Prostate gland (tissue), 2 donors: ENCODE results near the gene DPY30.

Experiments used
- CTCF ChIP-seq, 4 experiments: fragments of 200-600 bp in 2 of 4; fragments of 450-650 bp in 2 of 4; sonication (generic) in 2 of 4; IDR thresholded peaks; 1 replicate in 3 of 4; 2 replicates in 1 of 4; pipeline ENCODE4 v1.5.1; 2016 to 2019; ENCODE audit warnings: antibody characterized with exemption in 4 of 4, mild to moderate bottlenecking in 2 of 4, moderate library complexity in 2 of 4
- POLR2A ChIP-seq: fragments of 450-650 bp; IDR thresholded peaks from one replicate; pipeline ENCODE4 v1.6.1; 2016; ENCODE audit warnings: antibody characterized with exemption, mild to moderate bottlenecking
- POLR2AphosphoS5 ChIP-seq: sonication (generic); formaldehyde crosslinking; IDR thresholded peaks from one replicate; pipeline ENCODE4 v1.6.1; 2017; ENCODE audit warnings: antibody characterized with exemption

- TF ChIP-seq CTCF (IDR thresholded peaks at IDR 0.05) (no peak), POLR2A (no peak), POLR2AphosphoS5 (no peak)
These were observed 25.1 kb upstream of the DPY30 start for GRCh38 chr2:32064713-32065112.
